WERI-Rb-1 (cell line): Measurements from ENCODE around the gene ARHGEF10L.

Experiments
- DNase-seq: peaks from one replicate; pipeline ENCODE4 v3.0.0-alpha.2; 2020
- H3K27ac ChIP-seq: fragments of 250-450 bp; sonication (Bioruptor Pico); 2 replicates; pipeline ENCODE4 v1.5.1; 2020; ENCODE audit warnings: mild to moderate bottlenecking, moderate library complexity
- H3K27me3 ChIP-seq: fragments of 250-450 bp; sonication (Bioruptor Pico); 2 replicates; pipeline ENCODE4 v1.5.1; 2021; ENCODE audit warnings: mild to moderate bottlenecking, low read depth, moderate library complexity; ENCODE audit not compliant: insufficient read depth, severe bottlenecking
- H3K36me3 ChIP-seq: fragments of 250-450 bp; sonication (Bioruptor Pico); 2 replicates; pipeline ENCODE4 v1.5.1; 2020; ENCODE audit warnings: mild to moderate bottlenecking, moderate library complexity
- H3K4me3 ChIP-seq: 2 replicates; pipeline ENCODE4 v1.5.1; 2011; ENCODE audit warnings: low read depth, mild to moderate bottlenecking, control low read depth, low read length
- H3K9me3 ChIP-seq: fragments of 250-450 bp; sonication (Bioruptor Pico); 2 replicates; pipeline ENCODE4 v1.5.1; 2021; ENCODE audit warnings: mild to moderate bottlenecking, moderate library complexity; ENCODE audit not compliant: severe bottlenecking
- CTCF ChIP-seq: IDR thresholded peaks from 2 replicates; pipeline ENCODE4 v1.5.1; 2011; ENCODE audit warnings: low read depth, mild to moderate bottlenecking, control low read depth, inconsistent platforms, low read length

ARHGEF10L gene

DNA sequence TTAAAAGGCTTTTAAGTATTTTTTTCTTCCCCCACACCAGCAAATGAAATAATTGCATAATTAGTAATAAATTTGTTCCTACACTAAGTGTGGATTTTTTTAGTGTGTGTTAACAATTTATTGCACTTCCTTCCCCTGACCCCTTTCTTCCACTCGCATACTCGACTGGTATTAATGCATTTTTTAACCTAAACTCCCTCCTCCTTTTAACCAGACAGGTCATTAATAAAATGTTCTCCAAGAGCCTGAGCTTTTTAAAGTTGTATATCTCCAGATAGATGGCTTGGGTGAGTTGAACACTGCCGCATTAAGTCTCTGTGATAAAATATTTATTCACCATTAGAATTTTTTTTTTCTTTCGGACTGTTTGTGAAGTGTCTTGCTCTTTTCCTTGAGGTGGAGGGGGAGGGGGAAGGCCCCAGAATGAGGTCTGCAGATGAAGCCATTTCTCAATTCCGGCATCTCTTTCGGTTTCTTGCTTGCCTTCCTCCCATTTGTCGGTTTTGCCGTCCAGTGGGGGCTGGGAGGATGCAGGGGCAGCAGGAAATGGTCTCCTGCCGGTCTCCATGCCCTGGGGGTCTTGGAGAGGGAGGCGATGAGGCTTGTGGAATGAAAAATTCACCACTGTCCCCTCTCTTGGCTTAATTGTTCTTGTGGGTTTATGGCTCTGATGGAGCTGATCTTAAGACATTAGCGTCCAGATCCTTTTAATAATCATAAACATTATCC is 151.6 kb downstream of the ARHGEF10L start:
- no peak for TF ChIP-seq CTCF
- DNase-seq: no peak
- no peak overlapping the region for H3K27ac ChIP-seq
- H3K27me3 ChIP-seq: no peaks in the 10 kb centered on the region
- no peaks in the 10 kb centered on the region for H3K9me3 ChIP-seq
- H3K4me3 ChIP-seq: no peak overlapping the region
- H3K36me3 ChIP-seq: peaks cover 15% of the 10 kb centered on the region

GRCh38 chr1:17692645-17693044 is 153.1 kb downstream of the ARHGEF10L start:
- Histone ChIP-seq H3K36me3 (peaks cover 12% of the 10 kb centered on the region), H3K27ac (no peak overlapping the region), H3K27me3 (no peaks in the 10 kb centered on the region), H3K9me3 (no peaks in the 10 kb centered on the region), H3K4me3 (no peak overlapping the region)
- TF ChIP-seq CTCF: no peak
- DNase-seq: no peak

GRCh38 chr1:17696417-17697301 is 157.2 kb downstream of the ARHGEF10L start:
- Histone ChIP-seq H3K27ac (no peak overlapping the region), H3K27me3 (no peaks in the 10 kb centered on the region), H3K36me3 (no peaks in the 10 kb centered on the region; the same call in 1 of the 2 replicates), H3K4me3 (no peak overlapping the region), H3K9me3 (no peaks in the 10 kb centered on the region)
- peak; percentile 66 for TF ChIP-seq CTCF
- peak; percentile 57 for DNase-seq

GRCh38 chr1:17697458-17697857 is 158.0 kb downstream of the ARHGEF10L start:
- no peak for TF ChIP-seq CTCF
- H3K27ac ChIP-seq: no peak overlapping the region
- DNase-seq: no peak

DNA sequence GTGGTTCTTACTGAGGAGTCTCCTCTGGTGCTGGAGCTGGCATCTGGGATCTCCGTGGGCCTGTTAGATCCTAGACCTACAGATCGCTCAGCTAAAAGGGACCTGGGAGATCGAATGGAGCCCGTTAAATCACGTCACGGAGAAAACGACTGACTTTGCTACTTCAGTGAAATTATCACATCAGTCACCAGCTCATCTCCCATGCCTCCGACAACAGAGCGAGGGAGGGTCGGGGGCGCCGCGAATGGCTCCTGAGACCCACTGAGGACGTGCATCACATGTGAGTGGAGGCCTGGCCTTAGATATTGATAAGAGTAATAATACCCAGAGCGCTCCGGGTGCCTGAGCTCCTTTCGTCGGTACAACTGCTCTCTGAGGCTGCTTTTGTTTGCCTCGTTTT is 160.1 kb downstream of the ARHGEF10L start:
- TF ChIP-seq CTCF: no peak
- H3K27ac ChIP-seq: no peak overlapping the region
- no peak overlapping the region for H3K4me3 ChIP-seq
- DNase-seq: no peak
- no peaks in the 10 kb centered on the region for H3K36me3 ChIP-seq
- no peaks in the 10 kb centered on the region for H3K27me3 ChIP-seq
- peaks cover 2% of the 10 kb centered on the region for H3K9me3 ChIP-seq

More at GRCh38 chr1:17697458-17697857, 158.0 kb downstream of the ARHGEF10L start:
- Histone ChIP-seq H3K4me3 (no peak overlapping the region), H3K27me3 (no peaks in the 10 kb centered on the region), H3K9me3 (peaks cover 2% of the 10 kb centered on the region), H3K36me3 (no peaks in the 10 kb centered on the region; the same call in 1 of the 2 replicates)
